ENCODE results near the gene OGFRL1. TPM values are rescaled to one million over a fixed set of nuclear protein-coding genes. Genes with fewer than 3 reads are reported as not detected.
"Not testable (repeated sequence)": the region's sequence is repeated elsewhere in the genome, so short reads cannot be mapped to it uniquely, and the experiment has no call there.

The OGFRL1 gene
- polyA plus RNA-seq (2013, experiment 1 of 2; ENCODE audit: insufficient read length) = 6.4 TPM
- 6.0 TPM for polyA plus RNA-seq (2013, experiment 2 of 2; ENCODE audit: insufficient read length)

DNA sequence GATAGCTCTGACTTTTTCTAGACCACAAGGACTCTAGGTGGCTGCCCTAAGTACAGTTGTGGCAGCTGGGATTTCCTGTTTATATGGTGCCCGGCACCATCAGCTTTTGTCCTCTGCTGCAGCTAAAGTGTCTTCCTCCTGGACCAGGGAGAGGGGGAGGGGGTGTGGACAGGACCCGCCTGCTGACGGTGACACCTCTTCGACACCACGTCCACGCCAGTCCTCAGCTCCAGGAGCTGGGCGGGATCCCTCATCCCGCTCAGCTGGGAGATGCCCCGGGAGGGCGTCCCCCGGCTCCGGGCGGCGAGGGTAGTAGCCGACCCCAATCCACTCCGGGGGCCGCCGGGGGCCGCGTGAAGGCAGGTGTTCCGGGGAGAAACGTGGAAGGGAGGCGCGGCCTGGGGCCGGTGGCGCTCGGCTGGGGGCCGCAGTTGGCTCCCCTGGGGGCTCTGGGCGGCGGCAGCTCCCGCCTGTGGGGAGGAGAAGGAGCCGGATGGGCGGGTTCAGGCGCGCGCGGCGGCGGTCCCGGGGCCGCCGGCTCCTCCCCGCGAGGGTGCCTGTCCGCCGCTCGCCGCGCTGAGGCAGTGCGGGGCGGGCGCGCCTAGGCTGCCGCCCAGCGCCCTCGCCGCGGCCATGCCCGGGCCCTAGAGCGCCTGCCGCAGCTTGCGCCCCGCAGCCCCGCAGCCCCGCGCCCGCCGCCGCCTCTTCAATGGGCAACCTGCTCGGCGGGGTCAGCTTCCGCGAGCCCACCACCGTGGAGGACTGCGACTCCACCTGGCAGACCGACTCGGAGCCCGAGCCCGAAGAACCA lies at the start of gene OGFRL1:
OGFRL1 (plus strand) TSS at position 584 of the 811 bp plus-strand sequence; CDS start at position 710, 126 bp downstream.
- DNase-seq = peak; percentile 71

DNA sequence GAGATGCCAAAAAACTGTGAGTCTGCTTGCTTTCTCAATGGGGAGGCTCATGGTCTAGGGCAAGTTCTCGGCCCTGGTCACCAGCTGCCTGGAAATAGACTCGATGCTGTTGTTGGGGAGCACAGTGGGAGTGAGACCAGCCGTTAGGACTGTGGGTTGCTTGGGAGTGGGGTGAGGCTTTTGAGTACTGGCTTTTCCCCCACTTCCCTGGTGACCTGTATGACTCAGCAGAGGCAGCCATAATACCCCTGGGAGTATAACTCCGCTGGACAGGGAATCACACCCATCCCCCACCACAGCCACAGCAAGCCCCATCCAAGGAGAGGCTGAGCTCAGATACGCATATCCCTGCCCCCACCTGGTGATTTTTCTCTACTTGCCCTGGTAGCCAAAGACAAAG lies 48.9 kb upstream of the OGFRL1 start:
- no peak for DNase-seq

- DNase-seq = no peak
These were observed 43.2 kb upstream of the OGFRL1 start for GRCh38 chr6:71245265-71246049.

GRCh38 chr6:71246596-71246995 lies 42.0 kb upstream of the OGFRL1 start:
- DNase-seq = no peak

- DNase-seq = peak; percentile 54
These were observed 40.3 kb upstream of the OGFRL1 start for GRCh38 chr6:71248306-71248765.

- DNase-seq = no peak
These were observed 39.6 kb upstream of the OGFRL1 start for GRCh38 chr6:71248878-71249544.

DNA sequence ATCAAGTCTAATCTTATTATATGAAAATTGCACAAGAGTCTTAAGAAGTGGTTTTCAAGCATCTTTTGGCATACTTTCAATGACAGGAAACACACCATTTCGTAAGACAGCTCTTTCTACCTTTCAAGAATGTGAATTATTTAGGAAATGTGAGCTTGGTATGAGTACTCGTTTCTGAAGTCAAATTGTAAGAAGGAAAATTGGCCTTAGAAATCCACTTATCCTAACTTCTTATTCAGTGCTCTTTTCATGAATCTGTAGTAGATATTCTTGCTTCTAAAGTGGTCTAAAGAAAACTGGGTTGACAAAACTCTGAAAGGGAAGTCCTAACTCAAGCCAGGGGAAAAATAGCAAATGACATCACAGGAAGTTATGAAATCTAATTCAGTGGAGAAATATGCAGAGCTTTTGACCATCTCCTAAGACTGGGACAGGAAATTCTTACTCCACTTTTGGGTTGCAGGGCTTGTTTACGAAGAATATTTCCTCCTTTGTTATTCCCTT lies 38.5 kb upstream of the OGFRL1 start:
- peak; percentile 63 for DNase-seq

GRCh38 chr6:71252410-71252809 lies 36.2 kb upstream of the OGFRL1 start:
- no peak for DNase-seq

DNA sequence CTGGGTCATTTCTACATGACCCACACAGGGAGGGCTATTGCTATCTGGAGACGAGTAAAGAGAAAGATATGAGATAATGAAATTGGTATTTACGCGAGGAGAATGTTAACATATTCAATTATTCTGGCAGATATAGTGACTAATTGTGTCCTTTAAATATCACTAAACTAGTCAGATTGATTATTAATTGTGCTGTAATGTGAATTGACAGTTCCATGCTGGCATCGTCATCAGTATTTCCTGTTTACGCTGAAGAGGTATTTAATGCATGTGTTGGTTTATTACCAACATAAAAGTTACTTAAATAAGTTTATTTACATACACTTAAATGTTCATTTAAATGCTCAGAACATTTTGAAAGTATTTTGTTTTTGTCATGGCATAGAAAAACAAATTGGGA lies 35.7 kb upstream of the OGFRL1 start:
- no peak for DNase-seq

GRCh38 chr6:71254323-71254722 lies 34.3 kb upstream of the OGFRL1 start:
- DNase-seq = no peak

DNA sequence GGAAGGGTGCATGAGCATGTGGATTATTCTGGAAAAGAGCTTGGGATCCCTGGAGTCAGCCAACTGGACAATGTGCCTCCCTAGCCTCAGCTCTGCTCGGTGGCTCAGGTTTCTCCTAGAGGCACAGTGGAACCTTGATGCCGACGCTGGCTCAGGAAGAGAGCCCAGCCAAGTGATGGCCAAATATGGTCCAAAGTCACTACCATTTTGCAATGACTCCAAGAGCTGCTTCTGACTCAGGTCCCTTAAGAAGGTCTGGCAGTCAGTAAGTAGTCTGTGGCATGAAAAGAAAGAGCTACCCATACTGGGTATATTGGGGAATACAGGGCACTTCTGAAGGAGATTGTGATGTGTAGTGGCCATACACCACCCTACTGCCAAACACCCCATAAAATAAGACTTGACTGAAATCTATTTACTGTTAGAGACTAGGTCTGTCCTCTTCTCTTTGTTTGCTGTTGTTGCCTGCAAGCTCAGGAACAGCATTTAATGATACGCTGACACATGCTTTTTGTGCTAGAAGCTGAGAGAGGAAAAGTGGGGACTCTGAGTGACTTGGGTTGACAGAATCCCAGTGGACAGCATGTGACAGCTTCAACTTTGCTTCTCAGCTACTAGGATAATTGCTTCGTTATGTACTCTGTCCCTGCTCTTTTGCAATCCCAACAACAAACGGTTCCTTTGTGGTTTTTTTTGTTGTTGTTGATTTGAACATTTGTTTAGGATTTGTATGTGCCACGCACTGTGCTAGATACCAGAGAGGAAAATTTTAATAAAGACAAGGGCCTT lies 30.3 kb upstream of the OGFRL1 start:
- DNase-seq = no peak

GRCh38 chr6:71259888-71260604 lies 28.6 kb upstream of the OGFRL1 start:
- no peak for DNase-seq

DNA sequence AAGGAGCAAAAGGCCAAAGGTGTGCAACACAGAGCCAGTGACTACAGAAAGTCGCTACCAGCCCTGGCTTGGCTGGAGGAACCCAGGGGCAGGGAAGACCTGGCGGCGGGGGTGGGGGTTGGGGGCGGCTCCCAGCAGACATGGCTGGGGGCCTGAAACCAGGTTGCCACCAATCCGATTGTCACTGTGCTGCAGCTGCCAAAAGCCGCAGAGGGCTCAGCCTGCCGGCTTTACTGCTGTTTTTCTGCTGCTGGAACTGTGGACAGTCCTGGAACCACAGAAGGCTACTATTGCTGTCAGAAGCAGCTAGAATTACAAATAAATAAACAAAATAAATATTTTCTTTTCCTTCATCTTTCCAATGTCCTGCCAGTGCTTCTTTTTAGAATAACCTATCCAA lies 25.7 kb upstream of the OGFRL1 start:
- no peak for DNase-seq

DNA sequence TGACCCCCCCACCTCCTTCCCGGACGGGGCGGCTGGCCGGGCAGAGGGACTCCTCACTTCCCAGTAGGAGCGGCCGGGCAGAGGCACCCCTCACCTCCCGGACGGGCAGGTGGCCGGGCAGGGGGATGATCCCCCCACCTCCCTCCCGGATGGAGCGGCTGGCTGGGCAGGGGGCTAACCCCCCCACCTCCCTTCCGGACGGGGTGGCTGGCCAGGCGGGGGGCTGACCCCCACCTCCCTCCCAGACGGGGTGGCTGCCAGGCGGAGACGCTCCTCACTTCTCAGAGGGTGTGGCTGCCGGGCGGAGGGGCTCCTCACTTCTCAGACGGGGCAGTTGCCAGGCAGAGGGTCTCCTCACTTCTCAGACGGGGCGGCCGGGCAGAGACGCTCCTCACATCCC lies 22.2 kb upstream of the OGFRL1 start:
- not testable (repeated sequence) for DNase-seq

- no peak for DNase-seq
These were observed 19.7 kb upstream of the OGFRL1 start for GRCh38 chr6:71268735-71269437.

- no peak for DNase-seq
These were observed 10.5 kb upstream of the OGFRL1 start for GRCh38 chr6:71277926-71278600.

- DNase-seq = no peak
These were observed 9.3 kb upstream of the OGFRL1 start for GRCh38 chr6:71279321-71279720.

DNA sequence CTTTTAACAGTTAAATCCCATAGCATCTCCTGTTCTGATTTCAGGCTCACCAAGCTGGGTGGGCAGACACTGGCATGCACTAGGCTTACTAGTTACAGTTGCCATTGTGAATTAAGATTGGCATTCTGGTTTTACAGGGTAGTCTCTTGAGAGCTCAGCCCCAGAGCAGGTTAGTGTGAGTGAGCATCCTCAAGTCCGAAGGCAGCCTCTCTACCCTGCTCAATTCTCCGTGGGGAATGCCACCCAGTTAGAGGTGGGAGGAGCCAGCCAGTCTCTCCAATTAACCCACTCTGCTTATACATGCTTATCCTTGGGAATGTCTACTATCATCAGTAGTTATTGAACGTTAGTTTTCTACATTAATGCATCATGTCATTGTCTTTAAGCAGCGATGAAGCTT lies 8.9 kb upstream of the OGFRL1 start:
- DNase-seq = no peak

DNA sequence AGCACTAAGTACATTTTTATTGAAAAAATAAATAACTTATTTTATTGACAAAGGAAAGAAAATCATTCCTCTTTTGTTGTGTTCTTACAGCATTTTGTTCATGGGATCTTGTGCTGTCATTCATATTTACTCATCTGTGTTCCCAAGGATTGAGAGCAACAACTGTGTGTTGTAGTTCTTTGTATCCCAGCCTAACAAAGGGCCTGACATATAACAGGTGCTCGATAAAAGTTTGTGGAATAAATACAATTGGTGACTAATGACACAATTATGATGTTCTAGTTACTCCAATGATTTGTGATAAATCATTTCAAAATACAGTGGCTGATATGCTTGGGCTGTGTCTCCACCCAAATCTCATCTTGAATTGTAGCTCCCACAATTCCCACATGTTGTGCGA lies 7.9 kb upstream of the OGFRL1 start:
- no peak for DNase-seq

GRCh38 chr6:71284785-71285184 lies 3.8 kb upstream of the OGFRL1 start:
- no peak for DNase-seq
